ENCODE data around the gene PAMR1.
"Not testable (repeated sequence)": the region's sequence is repeated elsewhere in the genome, so short reads cannot be mapped to it uniquely, and the experiment has no call there.

Gene PAMR1

DNA sequence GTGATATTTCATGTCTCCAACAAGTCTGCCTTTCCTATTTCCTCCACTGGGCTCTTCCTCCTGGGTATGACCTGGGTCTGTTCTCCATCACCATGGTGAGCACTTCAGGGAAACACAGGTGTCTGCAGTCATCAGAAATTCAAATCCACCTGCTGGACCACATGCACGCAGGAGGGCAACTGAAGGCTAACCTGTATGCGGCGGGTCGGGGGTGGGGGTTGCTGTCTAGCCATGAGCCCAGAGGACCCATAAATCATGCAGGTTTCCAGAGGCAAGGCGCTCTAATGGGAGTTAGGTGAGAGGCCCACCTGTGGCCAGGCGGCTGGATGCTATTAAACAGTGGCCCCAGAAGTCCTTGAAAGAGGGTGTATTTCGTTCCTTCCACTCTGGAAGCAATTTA is 11.1 kb upstream of the PAMR1 start:
- no peak for TF ChIP-seq CTCF (IDR thresholded peaks at IDR 0.05; ENCODE audit: borderline replicate concordance, control extremely low read depth, extremely low read depth, insufficient read depth, missing control alignments)
- DNase-seq (ENCODE audit: low spot score) = no peak
- in situ Hi-C loops (cut with MboI; ENCODE audit: low sequenced_read_pairs, unreplicated experiment) = no loop called here

DNA sequence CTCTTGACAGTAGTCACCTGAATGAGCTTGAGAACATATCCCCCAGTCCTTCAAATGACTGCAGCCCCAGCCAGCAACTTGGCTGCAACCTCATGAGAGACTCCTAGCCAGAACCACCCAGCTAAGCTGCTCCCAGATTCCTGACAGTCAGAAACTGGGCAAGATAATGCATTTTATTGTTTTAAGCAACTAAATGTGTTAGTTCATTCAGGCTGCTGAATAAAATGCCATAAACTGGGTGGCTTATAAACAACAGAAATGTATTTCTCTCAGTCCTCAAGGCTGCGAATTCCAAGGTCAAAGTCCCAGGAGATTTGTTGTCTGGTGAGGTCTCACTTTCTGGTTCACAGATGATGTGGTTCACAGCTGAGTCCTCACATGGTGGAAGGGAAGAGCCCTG is 5.8 kb upstream of the PAMR1 start:
- in situ Hi-C loops (cut with MboI; ENCODE audit: low sequenced_read_pairs, unreplicated experiment) = no loop called here
- no peak for DNase-seq (ENCODE audit: low spot score)
- no peak for TF ChIP-seq CTCF (IDR thresholded peaks at IDR 0.05; ENCODE audit: borderline replicate concordance, control extremely low read depth, extremely low read depth, insufficient read depth, missing control alignments)

DNA sequence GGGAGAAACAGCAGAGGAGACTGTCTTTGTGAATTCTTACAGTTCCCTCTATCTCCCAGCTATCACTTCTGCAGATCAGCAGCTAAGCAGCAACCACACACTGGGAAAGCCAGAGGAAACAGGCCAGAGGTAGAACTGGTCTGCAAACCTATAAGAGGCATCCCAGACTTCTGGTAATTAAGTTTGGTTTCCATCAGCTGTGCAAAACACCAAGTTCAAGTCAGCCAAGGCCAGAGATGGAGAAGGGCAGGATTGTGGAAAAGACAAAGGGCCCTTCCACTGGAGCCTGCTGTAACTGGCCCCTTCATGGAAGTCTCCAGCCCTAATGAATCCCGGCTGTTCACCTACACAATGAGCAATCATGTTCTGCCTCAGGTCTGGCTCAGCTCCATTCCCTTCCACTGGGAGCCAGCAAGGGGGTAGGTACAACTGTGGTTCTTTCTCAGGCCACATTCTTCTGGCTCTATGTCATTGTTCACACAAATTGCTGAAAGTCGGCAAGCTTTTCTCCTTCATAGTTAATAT is 4.6 kb upstream of the PAMR1 start:
- DNase-seq (ENCODE audit: low spot score) = no peak
- no peak for TF ChIP-seq CTCF (IDR thresholded peaks at IDR 0.05; ENCODE audit: borderline replicate concordance, control extremely low read depth, extremely low read depth, insufficient read depth, missing control alignments)
- in situ Hi-C loops (cut with MboI; ENCODE audit: low sequenced_read_pairs, unreplicated experiment) = no loop called here

DNA sequence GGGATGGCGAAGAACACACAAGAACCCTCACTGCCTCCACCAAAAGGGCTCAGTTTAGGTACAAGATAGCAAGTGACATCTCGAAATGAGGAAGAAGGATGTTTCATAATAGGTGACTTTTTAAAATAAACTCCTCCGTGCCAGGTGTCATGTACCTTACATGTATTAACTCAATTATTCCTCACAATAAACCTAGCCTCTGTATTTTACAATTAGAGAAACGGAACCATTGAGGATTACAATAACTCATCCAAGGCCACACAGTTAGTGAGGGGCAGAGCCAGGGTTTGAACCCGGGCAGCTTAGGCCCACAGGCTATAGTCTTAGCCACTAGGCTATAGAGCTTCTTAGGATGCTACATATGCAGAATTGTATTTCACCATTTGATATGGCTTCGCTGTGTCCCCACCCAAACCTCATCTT is 965 bp upstream of the PAMR1 start:
- no peak for TF ChIP-seq CTCF (IDR thresholded peaks at IDR 0.05; ENCODE audit: borderline replicate concordance, control extremely low read depth, extremely low read depth, insufficient read depth, missing control alignments)
- no peak for DNase-seq (ENCODE audit: low spot score)
- in situ Hi-C loops (cut with MboI; ENCODE audit: low sequenced_read_pairs, unreplicated experiment) = no loop called here

DNA sequence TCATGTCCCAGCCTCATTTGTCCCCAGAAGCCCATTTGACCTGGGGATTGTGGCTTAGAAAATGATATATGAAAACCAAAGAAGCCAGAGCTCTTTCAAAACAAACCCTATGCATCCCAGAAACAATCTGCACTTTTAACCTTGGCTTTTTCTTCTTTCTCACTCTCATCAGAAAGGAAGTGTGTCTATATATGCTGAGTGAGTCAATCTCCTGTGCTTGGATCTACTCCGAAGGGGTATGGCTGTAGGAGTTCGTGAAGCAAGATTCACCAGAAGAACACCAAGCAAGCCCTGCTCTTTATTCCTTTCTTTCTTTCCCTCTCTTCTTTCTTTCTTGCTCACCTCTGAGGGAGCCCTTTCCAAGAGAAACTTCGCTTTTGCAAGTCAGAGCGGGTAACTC is 636 bp downstream of the PAMR1 start:
- no peak for TF ChIP-seq CTCF (IDR thresholded peaks at IDR 0.05; ENCODE audit: borderline replicate concordance, control extremely low read depth, extremely low read depth, insufficient read depth, missing control alignments)
- in situ Hi-C loops (cut with MboI; ENCODE audit: low sequenced_read_pairs, unreplicated experiment) = no loop called here
- DNase-seq (ENCODE audit: low spot score) = no peak

DNA sequence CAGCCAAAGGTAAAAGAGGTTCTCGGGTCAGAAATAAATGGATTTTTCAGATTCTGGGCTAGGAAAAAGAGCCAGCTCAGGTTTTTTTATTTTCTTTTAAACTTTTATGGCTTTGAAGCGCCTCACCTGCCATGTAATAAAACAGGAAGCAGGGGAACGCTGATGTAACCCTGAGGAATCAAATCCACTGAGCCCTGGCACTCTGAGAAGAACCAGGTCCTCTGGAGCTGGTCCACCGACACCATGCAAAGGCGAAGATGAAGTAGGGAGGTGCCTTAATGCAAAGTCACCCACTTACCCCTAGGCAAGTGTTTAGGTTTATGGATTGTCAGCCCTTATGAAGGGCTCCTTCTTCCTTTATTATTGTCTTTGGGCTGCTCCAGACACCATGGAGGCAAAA is 1.6 kb downstream of the PAMR1 start:
- TF ChIP-seq CTCF (IDR thresholded peaks at IDR 0.05; ENCODE audit: borderline replicate concordance, control extremely low read depth, extremely low read depth, insufficient read depth, missing control alignments) = no peak
- in situ Hi-C loops (cut with MboI; ENCODE audit: low sequenced_read_pairs, unreplicated experiment) = no loop called here
- DNase-seq (ENCODE audit: low spot score) = no peak

DNA sequence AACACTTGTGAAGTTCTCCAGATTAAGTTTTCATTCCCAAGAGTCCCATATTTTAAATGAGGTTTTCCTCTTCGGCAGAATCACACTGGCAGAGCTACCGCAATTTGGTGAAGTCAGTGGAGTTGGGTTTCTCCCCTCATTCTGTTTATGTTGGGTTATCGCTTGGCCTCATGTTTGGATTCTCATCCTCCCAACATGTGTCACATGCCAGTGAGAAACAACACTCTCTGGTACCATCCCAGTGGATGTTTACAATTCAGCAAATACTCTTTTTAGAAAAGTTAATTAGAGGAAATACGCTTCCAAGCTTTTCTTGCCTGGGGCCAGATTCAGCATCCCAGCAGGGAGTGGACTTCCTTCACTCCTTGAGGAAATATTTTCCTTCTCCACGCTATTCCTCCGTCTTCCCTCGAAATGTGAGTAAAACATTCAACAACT is 2.1 kb downstream of the PAMR1 start:
- no peak for DNase-seq (ENCODE audit: low spot score)
- in situ Hi-C loops (cut with MboI; ENCODE audit: low sequenced_read_pairs, unreplicated experiment) = no loop called here
- TF ChIP-seq CTCF (IDR thresholded peaks at IDR 0.05; ENCODE audit: borderline replicate concordance, control extremely low read depth, extremely low read depth, insufficient read depth, missing control alignments) = no peak

DNA sequence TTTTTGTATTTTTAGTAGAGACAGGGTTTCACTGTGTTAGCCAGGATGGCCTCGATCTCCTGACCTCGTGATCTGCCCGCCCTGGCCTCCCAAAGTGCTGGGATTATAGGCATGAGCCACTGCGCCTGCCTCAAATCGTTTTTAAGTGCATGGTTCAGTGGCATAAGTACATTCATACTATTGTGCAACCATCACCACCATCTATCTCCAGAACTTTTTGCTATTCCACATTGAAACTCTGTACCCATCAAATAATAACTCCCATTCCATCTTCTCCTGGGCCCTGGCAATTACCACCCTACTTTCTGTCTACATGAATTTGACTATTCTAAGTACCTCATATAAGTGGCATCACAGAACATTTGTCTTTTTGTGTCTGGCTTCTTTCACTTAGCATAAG is 3.3 kb downstream of the PAMR1 start:
- in situ Hi-C loops (cut with MboI; ENCODE audit: low sequenced_read_pairs, unreplicated experiment); DNase-seq (ENCODE audit: low spot score): not testable (repeated sequence)

All from GM13976 (cell line).